ENCODE data around the gene WDFY3.
"Not testable (repeated sequence)": the region's sequence is repeated elsewhere in the genome, so short reads cannot be mapped to it uniquely, and the experiment has no call there.

WDFY3 gene

DNA sequence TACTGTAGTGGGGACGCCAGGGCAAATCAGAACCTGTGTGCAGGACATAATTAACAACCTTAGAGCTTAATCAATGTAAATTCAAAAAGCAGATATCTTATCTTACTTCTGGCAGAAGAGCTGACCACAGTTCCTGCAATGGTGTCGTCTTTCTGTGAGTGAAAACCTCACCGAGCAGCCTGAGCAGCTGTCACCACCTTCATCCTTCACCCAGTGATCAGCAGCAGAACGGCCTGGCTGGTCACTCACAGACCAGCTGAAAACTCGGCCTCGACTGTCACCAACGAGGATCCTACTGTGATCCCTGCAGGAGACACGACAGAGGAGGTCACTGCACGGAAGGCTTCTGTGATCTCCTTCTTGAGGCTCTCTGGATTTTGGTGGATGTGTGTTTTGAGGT, 289.4 kb downstream of the WDFY3 start:
- DNase-seq (ENCODE audit: extremely low spot score) = no peak
- TF ChIP-seq, protein P1, sequence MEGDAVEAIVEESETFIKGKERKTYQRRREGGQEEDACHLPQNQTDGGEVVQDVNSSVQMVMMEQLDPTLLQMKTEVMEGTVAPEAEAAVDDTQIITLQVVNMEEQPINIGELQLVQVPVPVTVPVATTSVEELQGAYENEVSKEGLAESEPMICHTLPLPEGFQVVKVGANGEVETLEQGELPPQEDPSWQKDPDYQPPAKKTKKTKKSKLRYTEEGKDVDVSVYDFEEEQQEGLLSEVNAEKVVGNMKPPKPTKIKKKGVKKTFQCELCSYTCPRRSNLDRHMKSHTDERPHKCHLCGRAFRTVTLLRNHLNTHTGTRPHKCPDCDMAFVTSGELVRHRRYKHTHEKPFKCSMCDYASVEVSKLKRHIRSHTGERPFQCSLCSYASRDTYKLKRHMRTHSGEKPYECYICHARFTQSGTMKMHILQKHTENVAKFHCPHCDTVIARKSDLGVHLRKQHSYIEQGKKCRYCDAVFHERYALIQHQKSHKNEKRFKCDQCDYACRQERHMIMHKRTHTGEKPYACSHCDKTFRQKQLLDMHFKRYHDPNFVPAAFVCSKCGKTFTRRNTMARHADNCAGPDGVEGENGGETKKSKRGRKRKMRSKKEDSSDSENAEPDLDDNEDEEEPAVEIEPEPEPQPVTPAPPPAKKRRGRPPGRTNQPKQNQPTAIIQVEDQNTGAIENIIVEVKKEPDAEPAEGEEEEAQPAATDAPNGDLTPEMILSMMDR (IDR thresholded peaks at IDR 0.05; ENCODE audit: control extremely low read depth, extremely low read depth, low read depth, missing control alignments) = no peak
- ChIA-PET CTCF (no interaction called here), POLR2A (no interaction called here)

DNA sequence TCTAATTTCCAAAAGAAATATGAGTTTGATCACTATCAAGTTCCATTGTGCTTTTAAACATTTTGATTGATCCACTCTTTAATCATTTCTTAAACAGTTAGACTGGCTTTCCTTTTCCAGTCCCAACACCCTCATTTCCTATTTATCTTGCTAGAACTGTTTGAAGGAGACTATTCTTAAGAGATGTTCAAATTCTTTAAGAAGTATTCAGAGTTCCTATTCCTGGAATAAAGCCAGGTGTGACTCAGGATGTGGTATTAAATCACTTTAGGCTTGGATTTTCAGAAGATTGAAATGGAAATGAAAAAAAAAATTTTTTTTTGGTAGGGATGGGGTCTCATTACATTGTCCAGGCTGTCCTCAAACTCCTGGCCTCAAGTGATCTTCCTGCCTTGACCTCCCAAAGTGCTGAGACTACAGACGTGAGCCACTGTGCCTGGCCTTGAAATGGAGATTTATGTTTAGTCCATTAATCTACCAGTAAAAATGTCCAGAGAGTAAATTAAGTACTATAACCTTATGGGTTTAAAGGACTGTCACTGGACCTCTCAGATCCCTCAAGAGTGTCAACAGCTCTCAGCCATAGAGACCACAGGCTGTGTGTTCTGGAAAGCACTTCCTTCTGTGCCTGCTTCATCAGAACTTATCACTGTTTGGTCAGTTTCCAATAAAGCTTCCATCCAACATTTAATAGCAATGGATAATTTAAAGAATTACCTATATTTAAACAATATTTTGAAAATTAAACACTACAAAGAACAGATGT, 292.8 kb downstream of the WDFY3 start:
- ChIA-PET POLR2A (no interaction called here), CTCF (no interaction called here)
- no peak for DNase-seq (ENCODE audit: extremely low spot score)

DNA sequence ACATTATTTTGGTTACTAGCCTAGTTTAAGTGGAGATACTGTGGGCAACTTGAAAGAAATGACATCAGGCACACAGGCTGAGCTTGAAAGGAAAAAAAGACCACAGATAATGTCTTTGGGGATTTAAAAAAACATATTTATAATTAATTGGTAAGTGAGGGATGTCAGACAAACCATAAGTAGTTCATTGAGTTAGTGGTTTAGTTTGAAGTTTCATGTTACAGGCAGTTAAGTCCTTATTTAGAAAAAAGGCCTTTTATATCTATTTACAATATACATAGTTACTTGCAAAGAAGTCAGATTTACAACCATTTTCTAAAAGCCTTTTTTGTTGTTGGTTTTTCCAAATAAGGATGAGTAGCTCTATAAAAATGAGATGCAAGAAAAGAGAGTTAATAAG, 294.3 kb downstream of the WDFY3 start:
- ChIA-PET CTCF (interaction anchor here (1.0 to 1.7 kb wide), 3 partner anchors 11 to 16 kb away, joined by 3 to 5 read pairs (median 4); no protein-coding TSS in a partner anchor), POLR2A (no interaction called here)
- TF ChIP-seq, protein P1 (IDR thresholded peaks at IDR 0.05; ENCODE audit: control extremely low read depth, extremely low read depth, low read depth, missing control alignments) = no peak

More for the DNA sequence above, 292.8 kb downstream of the WDFY3 start:
- TF ChIP-seq, protein P1 (IDR thresholded peaks at IDR 0.05; ENCODE audit: control extremely low read depth, extremely low read depth, low read depth, missing control alignments) = no peak

DNA sequence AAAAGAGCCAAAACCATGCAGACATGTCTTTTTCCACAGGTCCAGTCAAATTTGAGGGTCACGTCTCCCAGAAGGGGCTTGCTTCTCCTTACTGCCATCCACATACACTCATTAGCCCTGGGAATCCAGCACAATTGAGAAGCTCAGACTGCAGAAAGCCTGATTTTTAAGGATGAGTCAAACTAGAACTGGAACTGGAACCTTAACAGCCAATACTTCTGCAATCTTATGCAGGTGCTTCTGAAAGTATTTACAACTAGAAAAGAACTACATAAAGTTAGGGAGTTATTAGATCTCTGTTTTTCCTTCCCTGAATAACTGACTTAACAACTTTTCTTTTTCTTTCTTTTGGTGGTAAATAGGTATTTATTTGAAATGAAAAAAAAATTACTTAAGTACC, 297.3 kb downstream of the WDFY3 start:
- ChIA-PET POLR2A (no interaction called here), CTCF (interaction anchor here (0.7 to 1.1 kb wide), 2 partner anchors 10 to 11 kb away, joined by 3 to 4 read pairs; no protein-coding TSS in a partner anchor)
- no peak for DNase-seq (ENCODE audit: extremely low spot score)
- TF ChIP-seq, protein P1 (IDR thresholded peaks at IDR 0.05; ENCODE audit: control extremely low read depth, extremely low read depth, low read depth, missing control alignments) = no peak

More for the DNA sequence above, 294.3 kb downstream of the WDFY3 start:
- DNase-seq (ENCODE audit: extremely low spot score) = no peak

DNA sequence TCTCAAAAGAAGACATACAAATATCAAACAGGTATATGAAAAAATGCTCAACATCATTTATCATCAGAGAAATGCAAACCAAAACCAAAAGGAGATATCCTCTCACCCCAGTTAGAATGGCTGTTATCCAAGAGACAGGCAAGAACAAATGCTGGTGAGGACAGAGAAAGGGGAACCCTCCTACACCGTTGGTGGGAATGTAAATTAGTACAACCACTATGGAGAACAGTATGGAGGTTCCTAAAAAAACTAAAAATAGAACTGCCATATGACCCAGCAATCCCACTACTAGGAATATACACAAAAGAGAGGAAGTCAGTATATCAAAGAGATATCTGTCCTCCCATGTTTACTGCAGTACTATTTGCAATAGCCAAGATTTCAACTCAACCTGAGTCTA, 300.1 kb downstream of the WDFY3 start:
- ChIA-PET CTCF (interaction anchor here (4.2 kb wide), 1 partner anchor 11 kb away, joined by 13 read pairs; no protein-coding TSS in a partner anchor), POLR2A (no interaction called here)
- TF ChIP-seq, protein P1 (IDR thresholded peaks at IDR 0.05; ENCODE audit: control extremely low read depth, extremely low read depth, low read depth, missing control alignments) = no peak
- no peak for DNase-seq (ENCODE audit: extremely low spot score)

DNA sequence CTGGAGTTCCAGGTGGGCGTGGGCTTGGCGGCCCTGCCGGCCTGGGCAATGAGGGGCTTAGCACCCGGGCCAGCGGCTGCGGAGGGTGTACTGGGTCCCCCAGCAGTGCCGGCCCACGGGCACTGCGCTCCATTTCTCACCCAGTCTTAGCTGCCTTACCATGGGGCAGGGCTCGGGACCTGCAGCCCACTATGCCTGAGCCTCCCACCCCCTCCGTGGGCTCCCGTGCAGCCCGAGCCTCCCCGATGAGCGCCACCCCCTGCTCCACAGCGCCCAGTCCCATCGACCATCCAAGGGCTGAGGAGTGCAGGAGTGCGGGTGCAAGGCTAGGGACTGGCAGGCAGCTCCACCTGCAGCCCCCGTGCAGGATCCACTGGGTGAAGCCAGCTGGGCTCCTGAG, 301.7 kb downstream of the WDFY3 start:
- CTCF ChIA-PET = interaction anchor here (4.2 kb wide), 1 partner anchor 9 kb away, joined by 13 read pairs; no protein-coding TSS in a partner anchor
- DNase-seq (ENCODE audit: extremely low spot score); POLR2A ChIA-PET: not testable (repeated sequence)
